ENCODE results near the gene CELF6. TPM values are rescaled to one million over a fixed set of nuclear protein-coding genes. Genes with fewer than 3 reads are reported as not detected.

Gene CELF6
- total and polyA plus RNA-seq, 4 donors: 0.10 to 0.92 (median 0.44) TPM

GRCh38 chr15:72288796-72289596, 31.0 kb downstream of the CELF6 start:
- WGBS: 94% methylated on average over 49 of the region's 49 CpGs
- no peak overlapping the region for H3K4me3 ChIP-seq (ENCODE audit: low read depth in 1 of 3, low read length in 3 of 3)
- no peak for DNase-seq (ENCODE audit: low spot score)
- H3K4me1 ChIP-seq (ENCODE audit: control insufficient read depth in 4 of 4, insufficient read depth in 4 of 4, low read length in 3 of 4): peaks cover 0 to 3% (median 0%) of the 10 kb centered on the region in 4 donors
- H3K27ac ChIP-seq (ENCODE audit: low read depth in 1 of 2, low read length in 2 of 2): no peak overlapping the region
- H3K36me3 ChIP-seq (ENCODE audit: control insufficient read depth in 4 of 4, insufficient read depth in 3 of 4, low read depth in 1 of 4, low read length in 3 of 4): no peaks in the 10 kb centered on the region
- H3K9me3 ChIP-seq (ENCODE audit: control insufficient read depth in 4 of 4, low read length in 3 of 4): no peaks in the 10 kb centered on the region
- H3K9ac ChIP-seq (ENCODE audit: low read depth in 1 of 2, low read length in 2 of 2): no peak overlapping the region
- no peaks in the 10 kb centered on the region for H3K27me3 ChIP-seq (ENCODE audit: control insufficient read depth in 4 of 4, insufficient read depth in 4 of 4, low read length in 3 of 4)
- TF ChIP-seq, protein P1, sequence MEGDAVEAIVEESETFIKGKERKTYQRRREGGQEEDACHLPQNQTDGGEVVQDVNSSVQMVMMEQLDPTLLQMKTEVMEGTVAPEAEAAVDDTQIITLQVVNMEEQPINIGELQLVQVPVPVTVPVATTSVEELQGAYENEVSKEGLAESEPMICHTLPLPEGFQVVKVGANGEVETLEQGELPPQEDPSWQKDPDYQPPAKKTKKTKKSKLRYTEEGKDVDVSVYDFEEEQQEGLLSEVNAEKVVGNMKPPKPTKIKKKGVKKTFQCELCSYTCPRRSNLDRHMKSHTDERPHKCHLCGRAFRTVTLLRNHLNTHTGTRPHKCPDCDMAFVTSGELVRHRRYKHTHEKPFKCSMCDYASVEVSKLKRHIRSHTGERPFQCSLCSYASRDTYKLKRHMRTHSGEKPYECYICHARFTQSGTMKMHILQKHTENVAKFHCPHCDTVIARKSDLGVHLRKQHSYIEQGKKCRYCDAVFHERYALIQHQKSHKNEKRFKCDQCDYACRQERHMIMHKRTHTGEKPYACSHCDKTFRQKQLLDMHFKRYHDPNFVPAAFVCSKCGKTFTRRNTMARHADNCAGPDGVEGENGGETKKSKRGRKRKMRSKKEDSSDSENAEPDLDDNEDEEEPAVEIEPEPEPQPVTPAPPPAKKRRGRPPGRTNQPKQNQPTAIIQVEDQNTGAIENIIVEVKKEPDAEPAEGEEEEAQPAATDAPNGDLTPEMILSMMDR (IDR thresholded peaks at IDR 0.05; ENCODE audit: low read depth, low read length, missing input control): no peak
- no peak for TF ChIP-seq ATF3 (IDR thresholded peaks at IDR 0.05)
- TF ChIP-seq, protein P2, sequence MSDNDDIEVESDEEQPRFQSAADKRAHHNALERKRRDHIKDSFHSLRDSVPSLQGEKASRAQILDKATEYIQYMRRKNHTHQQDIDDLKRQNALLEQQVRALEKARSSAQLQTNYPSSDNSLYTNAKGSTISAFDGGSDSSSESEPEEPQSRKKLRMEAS (IDR thresholded peaks at IDR 0.05): no peak
- TF ChIP-seq RXRA (IDR thresholded peaks at IDR 0.05): no peak
- no peak for TF ChIP-seq EGR1 (IDR thresholded peaks at IDR 0.05; ENCODE audit: low read depth in 2 of 2)
- TF ChIP-seq FOXA1 (IDR thresholded peaks at IDR 0.05): no peak
- TF ChIP-seq, protein P3, sequence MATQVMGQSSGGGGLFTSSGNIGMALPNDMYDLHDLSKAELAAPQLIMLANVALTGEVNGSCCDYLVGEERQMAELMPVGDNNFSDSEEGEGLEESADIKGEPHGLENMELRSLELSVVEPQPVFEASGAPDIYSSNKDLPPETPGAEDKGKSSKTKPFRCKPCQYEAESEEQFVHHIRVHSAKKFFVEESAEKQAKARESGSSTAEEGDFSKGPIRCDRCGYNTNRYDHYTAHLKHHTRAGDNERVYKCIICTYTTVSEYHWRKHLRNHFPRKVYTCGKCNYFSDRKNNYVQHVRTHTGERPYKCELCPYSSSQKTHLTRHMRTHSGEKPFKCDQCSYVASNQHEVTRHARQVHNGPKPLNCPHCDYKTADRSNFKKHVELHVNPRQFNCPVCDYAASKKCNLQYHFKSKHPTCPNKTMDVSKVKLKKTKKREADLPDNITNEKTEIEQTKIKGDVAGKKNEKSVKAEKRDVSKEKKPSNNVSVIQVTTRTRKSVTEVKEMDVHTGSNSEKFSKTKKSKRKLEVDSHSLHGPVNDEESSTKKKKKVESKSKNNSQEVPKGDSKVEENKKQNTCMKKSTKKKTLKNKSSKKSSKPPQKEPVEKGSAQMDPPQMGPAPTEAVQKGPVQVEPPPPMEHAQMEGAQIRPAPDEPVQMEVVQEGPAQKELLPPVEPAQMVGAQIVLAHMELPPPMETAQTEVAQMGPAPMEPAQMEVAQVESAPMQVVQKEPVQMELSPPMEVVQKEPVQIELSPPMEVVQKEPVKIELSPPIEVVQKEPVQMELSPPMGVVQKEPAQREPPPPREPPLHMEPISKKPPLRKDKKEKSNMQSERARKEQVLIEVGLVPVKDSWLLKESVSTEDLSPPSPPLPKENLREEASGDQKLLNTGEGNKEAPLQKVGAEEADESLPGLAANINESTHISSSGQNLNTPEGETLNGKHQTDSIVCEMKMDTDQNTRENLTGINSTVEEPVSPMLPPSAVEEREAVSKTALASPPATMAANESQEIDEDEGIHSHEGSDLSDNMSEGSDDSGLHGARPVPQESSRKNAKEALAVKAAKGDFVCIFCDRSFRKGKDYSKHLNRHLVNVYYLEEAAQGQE (IDR thresholded peaks at IDR 0.05): no peak
- no peak for TF ChIP-seq JUND (IDR thresholded peaks at IDR 0.05)
- TF ChIP-seq FOXA2 (IDR thresholded peaks at IDR 0.05): no peak
- no peak for TF ChIP-seq RAD21 (IDR thresholded peaks at IDR 0.05)
- TF ChIP-seq HNF4G (IDR thresholded peaks at IDR 0.05): no peak
- no peak for TF ChIP-seq YY1 (IDR thresholded peaks at IDR 0.05)
- no peak for TF ChIP-seq GABPA (IDR thresholded peaks at IDR 0.05 in 1 of 2, conservative IDR thresholded peaks at IDR 0.05 in 1 of 2)
- no peak for TF ChIP-seq HNF4A (conservative IDR thresholded peaks at IDR 0.05)
- TF ChIP-seq, protein P4, sequence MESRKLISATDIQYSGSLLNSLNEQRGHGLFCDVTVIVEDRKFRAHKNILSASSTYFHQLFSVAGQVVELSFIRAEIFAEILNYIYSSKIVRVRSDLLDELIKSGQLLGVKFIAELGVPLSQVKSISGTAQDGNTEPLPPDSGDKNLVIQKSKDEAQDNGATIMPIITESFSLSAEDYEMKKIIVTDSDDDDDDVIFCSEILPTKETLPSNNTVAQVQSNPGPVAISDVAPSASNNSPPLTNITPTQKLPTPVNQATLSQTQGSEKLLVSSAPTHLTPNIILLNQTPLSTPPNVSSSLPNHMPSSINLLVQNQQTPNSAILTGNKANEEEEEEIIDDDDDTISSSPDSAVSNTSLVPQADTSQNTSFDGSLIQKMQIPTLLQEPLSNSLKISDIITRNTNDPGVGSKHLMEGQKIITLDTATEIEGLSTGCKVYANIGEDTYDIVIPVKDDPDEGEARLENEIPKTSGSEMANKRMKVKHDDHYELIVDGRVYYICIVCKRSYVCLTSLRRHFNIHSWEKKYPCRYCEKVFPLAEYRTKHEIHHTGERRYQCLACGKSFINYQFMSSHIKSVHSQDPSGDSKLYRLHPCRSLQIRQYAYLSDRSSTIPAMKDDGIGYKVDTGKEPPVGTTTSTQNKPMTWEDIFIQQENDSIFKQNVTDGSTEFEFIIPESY (IDR thresholded peaks at IDR 0.05): no peak
